ENCODE data around the gene FILIP1L.
"Not testable (repeated sequence)": the region's sequence is repeated elsewhere in the genome, so short reads cannot be mapped to it uniquely, and the experiment has no call there.

GRCh38 chr3:99841949-99842348, 272.4 kb downstream of the FILIP1L start:
- TF ChIP-seq CTCF, POLR2AphosphoS5, EP300, POLR2A (IDR thresholded peaks at IDR 0.05): not testable (repeated sequence)
